Colonic mucosa (tissue), 4 donors: ENCODE results near the gene CALCOCO2. TPM values are rescaled to one million over a fixed set of nuclear protein-coding genes. Genes with fewer than 3 reads are reported as not detected.

Source experiments
- DNase-seq: peaks from one replicate; pipeline ENCODE4 v3.0.0-alpha.2; 2020
- H3K27ac ChIP-seq: fragments of 200-600 bp; one replicate; pipeline ENCODE4 v1.8.0; 2021
- H3K27me3 ChIP-seq: fragments of 200-600 bp; one replicate; pipeline ENCODE4 v1.8.0; 2021
- H3K36me3 ChIP-seq: fragments of 200-600 bp; one replicate; pipeline ENCODE4 v1.8.0; 2021
- H3K4me1 ChIP-seq: fragments of 200-600 bp; one replicate; pipeline ENCODE4 v1.8.0; 2021; ENCODE audit warnings: mild to moderate bottlenecking
- H3K4me3 ChIP-seq: fragments of 200-600 bp; one replicate; pipeline ENCODE4 v1.8.0; 2021
- H3K9ac ChIP-seq, 2 donors: one replicate each; pipeline ENCODE4 v1.7.0; 2013; ENCODE audit warnings: control low read depth in 2 of 2, low read depth in 2 of 2, low read length in 2 of 2
- H3K9me3 ChIP-seq: fragments of 200-600 bp; one replicate; pipeline ENCODE4 v1.8.0; 2021
- CTCF ChIP-seq: fragments of 200-600 bp; IDR thresholded peaks from one replicate; pipeline ENCODE4 v1.8.0; 2022; ENCODE audit warnings: antibody characterized with exemption, mild to moderate bottlenecking
- intact Hi-C: fragments of 100-400 bp; cut with DNase I; formaldehyde crosslinking; loops from one replicate; pipeline ENCODE4 v1.14.1; 2022
- total RNA-seq, 2 donors: library from RNA; stranded (reverse); fragmentation: NEBNext Ultra II Directional in 1 of 2; extraction: Animal tissue kit (Norgen Biotek cat#: 25700) in 1 of 2; gene quantifications; one replicate each; pipeline ENCODE4 v1.2.1, GENCODE V29; 2021
- donor health status: healthy.
- donor health status: DM: no; HTN: no; CAD: no.
- donor health status: DM: no; HTN: no; CAD: no.

Gene CALCOCO2
- total RNA-seq, 2 donors from 2014 or later: 187 to 232 TPM

GRCh38 chr17:48841395-48841831 lies 10.6 kb downstream of the CALCOCO2 start:
- no peak for DNase-seq
- no peaks in the 10 kb centered on the region for H3K27me3 ChIP-seq
- H3K4me3 ChIP-seq: no peak overlapping the region
- intact Hi-C loops: no loop called here
- H3K36me3 ChIP-seq: peaks cover 7% of the 10 kb centered on the region
- no peaks in the 10 kb centered on the region for H3K9me3 ChIP-seq
- no peak for TF ChIP-seq CTCF
- H3K27ac ChIP-seq: peak overlapping the region; percentile 69
- H3K4me1 ChIP-seq: peaks cover 35% of the 10 kb centered on the region
- peak overlapping the region in 1 of 2 donors; percentile 71 for H3K9ac ChIP-seq

- H3K27ac ChIP-seq: no peak overlapping the region
- peaks cover 32% of the 10 kb centered on the region for H3K4me1 ChIP-seq
- H3K9ac ChIP-seq: no peak overlapping the region
- no peaks in the 10 kb centered on the region for H3K9me3 ChIP-seq
- TF ChIP-seq CTCF: no peak
- H3K4me3 ChIP-seq: no peak overlapping the region
- intact Hi-C loops: no loop called here
- peaks cover 11% of the 10 kb centered on the region for H3K36me3 ChIP-seq
- DNase-seq: no peak
- no peaks in the 10 kb centered on the region for H3K27me3 ChIP-seq
Observed at GRCh38 chr17:48842746-48843145, 11.9 kb downstream of the CALCOCO2 start.

GRCh38 chr17:48843187-48843900 lies 12.5 kb downstream of the CALCOCO2 start:
- no peak overlapping the region for H3K4me3 ChIP-seq
- intact Hi-C loops: no loop called here
- no peaks in the 10 kb centered on the region for H3K27me3 ChIP-seq
- H3K36me3 ChIP-seq: peaks cover 11% of the 10 kb centered on the region
- H3K9me3 ChIP-seq: no peaks in the 10 kb centered on the region
- no peak for DNase-seq
- H3K4me1 ChIP-seq: peaks cover 30% of the 10 kb centered on the region
- no peak for TF ChIP-seq CTCF
- no peak overlapping the region for H3K9ac ChIP-seq
- no peak overlapping the region for H3K27ac ChIP-seq

GRCh38 chr17:48850792-48851323 lies 20.0 kb downstream of the CALCOCO2 start:
- no peaks in the 10 kb centered on the region for H3K4me1 ChIP-seq
- no peaks in the 10 kb centered on the region for H3K9me3 ChIP-seq
- no peak overlapping the region for H3K9ac ChIP-seq
- peaks cover 25% of the 10 kb centered on the region for H3K36me3 ChIP-seq
- H3K27me3 ChIP-seq: no peaks in the 10 kb centered on the region
- no peak for DNase-seq
- intact Hi-C loops: no loop called here
- no peak overlapping the region for H3K4me3 ChIP-seq
- no peak overlapping the region for H3K27ac ChIP-seq
- no peak for TF ChIP-seq CTCF

GRCh38 chr17:48854774-48855476 lies 24.1 kb downstream of the CALCOCO2 start:
- no peak overlapping the region for H3K4me3 ChIP-seq
- peaks cover 11% of the 10 kb centered on the region for H3K36me3 ChIP-seq
- no peaks in the 10 kb centered on the region for H3K4me1 ChIP-seq
- TF ChIP-seq CTCF: no peak
- H3K9me3 ChIP-seq: no peaks in the 10 kb centered on the region
- DNase-seq: no peak
- no peak overlapping the region for H3K9ac ChIP-seq
- intact Hi-C loops: no loop called here
- H3K27ac ChIP-seq: no peak overlapping the region
- no peaks in the 10 kb centered on the region for H3K27me3 ChIP-seq
